PFSK-1 (cell line): ENCODE measurements around the gene WDR7.

Experiments
- FOXP2 ChIP-seq: optimal IDR thresholded peaks from 2 replicates; pipeline ENCODE3; 2011; ENCODE audit warnings: borderline replicate concordance, control low read depth, inconsistent platforms; ENCODE audit not compliant: insufficient read depth; ENCODE audit errors: extremely low read length, extremely low read depth
- POLR2AphosphoS5 ChIP-seq: IDR thresholded peaks from 2 replicates; pipeline ENCODE4 v1.6.1; 2012; ENCODE audit warnings: low read depth, mild to moderate bottlenecking, control low read depth, low read length, moderate library complexity
- SIN3A ChIP-seq: IDR thresholded peaks from 2 replicates; pipeline ENCODE4 v1.6.1; 2012; ENCODE audit warnings: mild to moderate bottlenecking, low read length, moderate library complexity, borderline replicate concordance; ENCODE audit not compliant: insufficient read depth
- TAF1 ChIP-seq: IDR thresholded peaks from 2 replicates; pipeline ENCODE4 v1.6.1; 2012; ENCODE audit warnings: low read length, control low read depth, borderline replicate concordance; ENCODE audit not compliant: insufficient read depth
- TF ChIP-seq, protein P1 (sequence below), 2 experiments: IDR thresholded peaks; 2 replicates each; pipeline versions ENCODE4 v1.6.1 to v1.8.0; 2011 to 2012; ENCODE audit warnings: low read depth in 2 of 2, low read length in 2 of 2, control low read depth in 1 of 2, inconsistent platforms in 1 of 2, mild to moderate bottlenecking in 1 of 2, moderate library complexity in 1 of 2; ENCODE audit not compliant: insufficient read depth in 1 of 2

Gene WDR7

DNA sequence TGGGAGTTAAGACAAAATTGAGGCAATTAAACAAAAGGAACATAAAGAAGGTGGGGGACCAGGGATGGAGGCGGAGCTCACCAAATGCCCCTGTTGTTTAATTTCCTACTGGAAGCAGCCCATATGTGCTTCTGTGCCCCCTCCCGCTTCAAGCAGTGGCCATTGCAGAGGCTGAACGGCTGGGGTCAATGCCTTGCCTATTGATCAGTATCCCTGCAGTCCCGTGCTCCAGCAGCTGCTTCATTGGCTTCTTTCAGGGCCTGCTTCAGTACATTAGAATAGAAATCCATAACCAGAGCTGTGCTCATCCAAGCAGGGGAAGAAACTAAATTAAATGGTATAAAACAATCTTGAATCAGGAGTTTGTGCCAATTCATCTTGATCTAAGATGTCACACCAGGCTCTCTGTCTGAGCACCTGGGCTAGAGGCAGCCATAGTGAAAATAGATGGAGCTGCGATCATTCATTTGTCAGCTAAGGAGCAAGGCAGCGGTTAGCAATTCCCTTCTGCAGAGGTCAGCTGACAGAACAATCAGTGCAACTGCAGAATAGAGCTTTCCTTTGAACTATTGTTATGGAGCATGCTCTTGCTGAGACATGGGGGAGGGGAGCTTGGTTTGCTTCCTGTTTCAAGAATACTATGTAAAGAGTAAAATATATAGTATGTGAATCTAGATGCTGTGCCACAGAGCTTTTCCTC lies 222.4 kb downstream of the WDR7 start:
- TF ChIP-seq TAF1 (no peak), SIN3A (no peak), FOXP2 (no peak), POLR2AphosphoS5 (no peak)
- TF ChIP-seq, protein P1, sequence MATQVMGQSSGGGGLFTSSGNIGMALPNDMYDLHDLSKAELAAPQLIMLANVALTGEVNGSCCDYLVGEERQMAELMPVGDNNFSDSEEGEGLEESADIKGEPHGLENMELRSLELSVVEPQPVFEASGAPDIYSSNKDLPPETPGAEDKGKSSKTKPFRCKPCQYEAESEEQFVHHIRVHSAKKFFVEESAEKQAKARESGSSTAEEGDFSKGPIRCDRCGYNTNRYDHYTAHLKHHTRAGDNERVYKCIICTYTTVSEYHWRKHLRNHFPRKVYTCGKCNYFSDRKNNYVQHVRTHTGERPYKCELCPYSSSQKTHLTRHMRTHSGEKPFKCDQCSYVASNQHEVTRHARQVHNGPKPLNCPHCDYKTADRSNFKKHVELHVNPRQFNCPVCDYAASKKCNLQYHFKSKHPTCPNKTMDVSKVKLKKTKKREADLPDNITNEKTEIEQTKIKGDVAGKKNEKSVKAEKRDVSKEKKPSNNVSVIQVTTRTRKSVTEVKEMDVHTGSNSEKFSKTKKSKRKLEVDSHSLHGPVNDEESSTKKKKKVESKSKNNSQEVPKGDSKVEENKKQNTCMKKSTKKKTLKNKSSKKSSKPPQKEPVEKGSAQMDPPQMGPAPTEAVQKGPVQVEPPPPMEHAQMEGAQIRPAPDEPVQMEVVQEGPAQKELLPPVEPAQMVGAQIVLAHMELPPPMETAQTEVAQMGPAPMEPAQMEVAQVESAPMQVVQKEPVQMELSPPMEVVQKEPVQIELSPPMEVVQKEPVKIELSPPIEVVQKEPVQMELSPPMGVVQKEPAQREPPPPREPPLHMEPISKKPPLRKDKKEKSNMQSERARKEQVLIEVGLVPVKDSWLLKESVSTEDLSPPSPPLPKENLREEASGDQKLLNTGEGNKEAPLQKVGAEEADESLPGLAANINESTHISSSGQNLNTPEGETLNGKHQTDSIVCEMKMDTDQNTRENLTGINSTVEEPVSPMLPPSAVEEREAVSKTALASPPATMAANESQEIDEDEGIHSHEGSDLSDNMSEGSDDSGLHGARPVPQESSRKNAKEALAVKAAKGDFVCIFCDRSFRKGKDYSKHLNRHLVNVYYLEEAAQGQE (IDR thresholded peaks at IDR 0.05; ENCODE audit: insufficient read depth in 1 of 2, low read depth in 2 of 2, low read length in 2 of 2) = no peak

DNA sequence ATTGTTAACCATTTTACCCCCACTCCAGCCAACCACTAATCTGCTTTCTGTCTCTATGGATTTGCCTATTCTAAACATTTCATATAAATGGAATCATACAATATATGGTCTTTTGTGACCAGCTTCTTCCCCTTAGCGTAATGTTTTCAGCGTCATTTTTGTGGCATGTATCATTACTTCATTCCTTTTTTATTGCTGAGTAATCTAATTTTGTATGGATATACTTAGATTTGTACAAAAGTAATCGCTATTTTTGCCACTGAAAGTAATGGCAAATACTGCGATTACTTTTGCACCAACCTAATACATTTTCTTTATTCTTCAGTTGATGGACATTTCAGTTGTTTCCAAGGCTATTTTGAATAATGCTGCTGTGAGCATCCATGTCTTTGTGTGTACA lies 227.6 kb downstream of the WDR7 start:
- no peak for TF ChIP-seq TAF1

DNA sequence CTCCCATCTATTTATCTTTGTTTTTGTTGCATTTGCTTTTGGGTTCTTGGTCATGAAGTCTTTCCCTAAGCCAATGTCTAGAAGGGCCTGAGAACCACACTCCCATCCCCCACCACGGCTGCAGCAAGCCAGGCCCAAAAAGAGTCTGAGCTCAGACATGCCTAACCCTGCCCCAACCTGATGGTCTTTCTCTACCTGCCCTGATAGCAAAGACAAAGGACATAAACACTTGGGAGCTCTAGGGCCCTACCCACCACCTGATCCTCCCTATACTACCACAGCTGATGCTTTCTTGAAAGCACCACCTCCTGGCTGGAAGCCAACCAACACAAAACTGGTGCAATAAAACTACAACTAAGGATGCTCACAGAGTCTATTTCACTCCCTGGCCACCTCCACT lies 233.4 kb downstream of the WDR7 start:
- TF ChIP-seq POLR2AphosphoS5 = no peak
- TF ChIP-seq TAF1 = no peak
- TF ChIP-seq SIN3A = no peak
- TF ChIP-seq FOXP2 = no peak
- TF ChIP-seq, protein P1 (IDR thresholded peaks at IDR 0.05; ENCODE audit: insufficient read depth in 1 of 2, low read depth in 2 of 2, low read length in 2 of 2) = no peak

DNA sequence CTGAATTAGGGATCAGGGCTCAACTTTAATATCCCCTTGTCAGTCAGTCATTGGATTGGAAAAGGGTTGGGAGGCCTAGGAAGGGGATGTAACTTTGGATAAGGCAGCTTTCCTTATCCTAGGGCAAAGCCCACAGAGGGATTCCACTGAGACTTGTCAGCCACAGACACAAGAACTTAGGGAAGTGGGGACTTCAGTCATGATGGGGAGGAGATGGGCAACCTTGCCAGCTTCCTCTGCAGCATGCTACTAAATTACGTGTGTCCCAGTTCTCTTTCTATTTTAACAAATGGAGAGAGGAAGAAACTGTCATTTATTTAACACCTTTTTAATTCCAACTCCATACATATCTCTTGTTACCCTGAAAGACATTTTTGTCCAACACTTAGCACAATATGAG lies 237.8 kb downstream of the WDR7 start:
- TF ChIP-seq POLR2AphosphoS5 = no peak
- TF ChIP-seq, protein P1 (IDR thresholded peaks at IDR 0.05; ENCODE audit: insufficient read depth in 1 of 2, low read depth in 2 of 2, low read length in 2 of 2) = no peak
- TF ChIP-seq FOXP2 = no peak
- no peak for TF ChIP-seq TAF1
- TF ChIP-seq SIN3A = no peak

DNA sequence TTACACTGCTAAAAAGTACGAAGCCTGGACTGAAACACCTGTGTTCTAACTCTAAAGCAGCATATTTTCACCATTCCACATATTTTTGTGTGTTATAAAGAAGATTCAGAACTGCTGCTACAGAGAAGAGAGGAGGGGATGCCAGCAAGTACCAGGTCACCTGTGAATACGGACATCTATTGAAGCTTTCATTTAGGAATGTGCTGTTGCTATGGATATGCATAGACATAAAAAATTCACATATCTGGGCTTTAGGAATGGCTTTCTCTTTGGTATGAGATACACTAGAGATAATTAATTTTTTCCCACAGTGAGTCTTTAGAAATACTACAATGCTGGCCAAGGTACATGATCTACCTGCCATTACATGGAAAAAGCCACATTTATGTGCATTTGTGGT lies 238.5 kb downstream of the WDR7 start:
- no peak for TF ChIP-seq SIN3A
- TF ChIP-seq POLR2AphosphoS5 = no peak
- TF ChIP-seq, protein P1 (IDR thresholded peaks at IDR 0.05; ENCODE audit: insufficient read depth in 1 of 2, low read depth in 2 of 2, low read length in 2 of 2) = no peak
